AG04450 (cell line): ENCODE measurements around the gene GPR4. TPM values are rescaled to one million over a fixed set of nuclear protein-coding genes. Genes with fewer than 3 reads are reported as not detected.

Experiments
- CTCF ChIA-PET: fragments of 300-600, 350-600 bp; formaldehyde crosslinking; extraction: SDS; loops from one replicate; lab custom pipeline; 2022; ENCODE audit warnings: antibody characterized with exemption, inconsistent platforms; lab: Charles Lee
- POLR2A ChIA-PET: fragments of 350-600 bp; formaldehyde crosslinking; extraction: SDS; loops from one replicate; lab custom pipeline; 2021; ENCODE audit warnings: antibody characterized with exemption, inconsistent platforms; lab: Yijun Ruan, JAX
- DNase-seq: peaks from one replicate; pipeline ENCODE4 v3.0.0-alpha.2; 2011; ENCODE audit warnings: low read depth, low spot score
- H3K27ac ChIP-seq: one replicate; pipeline ENCODE4 v1.5.1; 2012; ENCODE audit warnings: low read depth, low read length, control low read depth
- H3K27me3 ChIP-seq: one replicate; pipeline ENCODE4 v1.6.0; 2012; ENCODE audit warnings: low read length; ENCODE audit not compliant: control insufficient read depth, insufficient read depth
- H3K4me3 ChIP-seq: 2 replicates; pipeline ENCODE4 v1.5.1; 2011; ENCODE audit warnings: mild to moderate bottlenecking, low read depth, low read length, control low read depth
- H3K9me3 ChIP-seq: 2 replicates; pipeline ENCODE4 v1.5.1; 2012; ENCODE audit warnings: low read length; ENCODE audit not compliant: control insufficient read depth, insufficient read depth
- polyA plus RNA-seq: library from polyadenylated mRNA; depleted of rRNA; stranded (reverse); fragments of >200 nt; gene quantifications from 2 replicates; pipeline ENCODE4 v1.2.3, GENCODE V29; 2011
- TF ChIP-seq, protein P1 (sequence below): IDR thresholded peaks from 2 replicates; pipeline ENCODE4 v1.5.1; 2011; ENCODE audit warnings: low read depth, low read length, control low read depth, inconsistent platforms

The GPR4 gene
- polyA plus RNA-seq, 1 experiment: not detected

DNA sequence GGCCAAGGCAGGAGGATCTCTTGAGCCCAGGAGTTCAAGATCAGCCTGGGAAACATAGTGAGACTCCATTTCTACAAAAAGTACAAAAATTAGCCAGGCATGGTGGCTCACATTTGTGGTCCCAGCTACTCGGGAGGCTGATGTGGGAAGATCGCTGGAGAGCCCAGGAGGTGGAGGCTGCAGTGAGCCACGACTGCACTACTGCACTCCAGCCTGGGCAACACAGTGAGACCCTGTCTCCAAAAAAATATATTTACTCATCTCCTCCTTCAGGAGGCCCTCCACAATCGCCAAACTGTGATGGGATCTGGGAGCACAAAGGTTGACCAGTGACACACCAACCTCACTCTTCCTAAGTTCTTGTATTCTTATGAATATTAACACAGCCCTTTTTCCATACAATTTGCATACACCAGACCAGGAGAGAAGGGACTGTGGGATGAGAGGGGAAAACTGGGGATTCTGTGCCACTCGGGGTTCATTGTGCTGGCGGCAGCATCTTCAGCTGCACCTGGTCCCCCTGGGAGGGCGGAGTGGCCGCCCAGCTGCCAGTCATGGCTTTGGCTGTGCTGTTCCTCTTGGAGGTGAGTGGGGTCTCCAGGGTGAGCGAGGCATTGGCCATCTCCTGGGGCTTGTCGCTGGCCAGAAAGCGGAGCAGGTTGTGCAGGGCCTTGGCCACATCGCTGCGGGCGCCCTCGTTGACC, 11.6 kb downstream of the GPR4 start:
- POLR2A ChIA-PET: interaction anchor here (0.9 kb wide), 1 partner anchor 102 kb away, joined by 3 read pairs; the partner anchor contains the start of gene SNRPD2

GRCh38 chr19:45589768-45590167, 12.2 kb downstream of the GPR4 start:
- TF ChIP-seq, protein P1, sequence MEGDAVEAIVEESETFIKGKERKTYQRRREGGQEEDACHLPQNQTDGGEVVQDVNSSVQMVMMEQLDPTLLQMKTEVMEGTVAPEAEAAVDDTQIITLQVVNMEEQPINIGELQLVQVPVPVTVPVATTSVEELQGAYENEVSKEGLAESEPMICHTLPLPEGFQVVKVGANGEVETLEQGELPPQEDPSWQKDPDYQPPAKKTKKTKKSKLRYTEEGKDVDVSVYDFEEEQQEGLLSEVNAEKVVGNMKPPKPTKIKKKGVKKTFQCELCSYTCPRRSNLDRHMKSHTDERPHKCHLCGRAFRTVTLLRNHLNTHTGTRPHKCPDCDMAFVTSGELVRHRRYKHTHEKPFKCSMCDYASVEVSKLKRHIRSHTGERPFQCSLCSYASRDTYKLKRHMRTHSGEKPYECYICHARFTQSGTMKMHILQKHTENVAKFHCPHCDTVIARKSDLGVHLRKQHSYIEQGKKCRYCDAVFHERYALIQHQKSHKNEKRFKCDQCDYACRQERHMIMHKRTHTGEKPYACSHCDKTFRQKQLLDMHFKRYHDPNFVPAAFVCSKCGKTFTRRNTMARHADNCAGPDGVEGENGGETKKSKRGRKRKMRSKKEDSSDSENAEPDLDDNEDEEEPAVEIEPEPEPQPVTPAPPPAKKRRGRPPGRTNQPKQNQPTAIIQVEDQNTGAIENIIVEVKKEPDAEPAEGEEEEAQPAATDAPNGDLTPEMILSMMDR: no peak
- peaks cover 5% of the 10 kb centered on the region for H3K27me3 ChIP-seq
- CTCF ChIA-PET: no interaction called here
- H3K9me3 ChIP-seq: peaks cover 12% of the 10 kb centered on the region; the same call in 1 of the 2 replicates
- POLR2A ChIA-PET: no interaction called here
- H3K4me3 ChIP-seq: no peak overlapping the region
- no peak for DNase-seq
- H3K27ac ChIP-seq: no peak overlapping the region

More for the DNA sequence above, 11.6 kb downstream of the GPR4 start:
- no peak for DNase-seq
- Histone ChIP-seq H3K27ac (no peak overlapping the region), H3K9me3 (peaks cover 12% of the 10 kb centered on the region; the same call in 1 of the 2 replicates), H3K27me3 (peaks cover 5% of the 10 kb centered on the region), H3K4me3 (no peak overlapping the region)
- TF ChIP-seq, protein P1: no peak
- CTCF ChIA-PET: interaction anchor here (1.1 kb wide), 1 partner anchor 51 kb away, joined by 3 read pairs; no protein-coding TSS in a partner anchor

- CTCF ChIA-PET: interaction anchor here (0.6 kb wide), 1 partner anchor 67 kb away, joined by 3 read pairs; no protein-coding TSS in a partner anchor
- Histone ChIP-seq H3K9me3 (peaks cover 12% of the 10 kb centered on the region; the same call in 1 of the 2 replicates), H3K4me3 (no peak overlapping the region), H3K27me3 (peaks cover 5% of the 10 kb centered on the region), H3K27ac (no peak overlapping the region)
- POLR2A ChIA-PET: no interaction called here
- no peak for DNase-seq
- TF ChIP-seq, protein P1: no peak
Measured at GRCh38 chr19:45587873-45588272, 14.1 kb downstream of the GPR4 start.

DNA sequence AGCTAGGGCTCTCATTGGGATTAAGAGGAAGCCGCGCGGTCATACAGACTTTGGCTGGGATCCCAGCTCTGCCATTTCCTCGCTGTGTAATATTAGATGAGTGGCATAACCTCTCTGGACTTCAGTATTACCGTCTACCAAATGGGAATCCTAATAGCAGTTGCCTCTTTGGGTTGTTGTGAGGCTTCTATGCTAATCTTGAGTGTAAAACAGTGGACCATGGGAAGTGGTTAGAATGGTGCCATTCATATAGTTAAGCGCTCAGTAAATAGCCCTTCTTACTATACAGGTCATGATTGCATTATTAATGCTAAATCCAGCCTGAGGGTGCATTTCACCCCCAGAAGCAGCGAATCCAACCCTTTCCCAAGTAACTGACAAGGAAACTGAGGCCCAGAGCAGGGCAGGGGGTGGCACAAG, 16.8 kb downstream of the GPR4 start:
- Histone ChIP-seq H3K4me3 (peak overlapping the region; percentile 69), H3K27me3 (peaks cover 3% of the 10 kb centered on the region), H3K27ac (peak overlapping the region; percentile 97), H3K9me3 (no peaks in the 10 kb centered on the region)
- TF ChIP-seq, protein P1: no peak
- CTCF ChIA-PET: no interaction called here
- POLR2A ChIA-PET: interaction anchor here (1.4 kb wide), 1 partner anchor 29 kb away, joined by 3 read pairs; no protein-coding TSS in a partner anchor
- no peak for DNase-seq
